Body of pancreas (tissue), 4 donors: ENCODE results near the gene NOLC1.

Source experiments
- CTCF ChIP-seq, 7 experiments: fragments of 450-650 bp in 4 of 7; fragments of 200-600 bp in 3 of 7; sonication (generic) in 3 of 7; IDR thresholded peaks; one replicate each; pipeline ENCODE4 v1.5.1; 2016 to 2019; ENCODE audit warnings: antibody characterized with exemption in 7 of 7
- POLR2A ChIP-seq, 3 donors: fragments of 450-650 bp; IDR thresholded peaks; one replicate each; pipeline ENCODE4 v1.6.1; 2016; ENCODE audit warnings: antibody characterized with exemption in 3 of 3, mild to moderate bottlenecking in 2 of 3

- no peak for TF ChIP-seq POLR2A (IDR thresholded peaks at IDR 0.05)
- no peak for TF ChIP-seq CTCF (IDR thresholded peaks at IDR 0.05)
Measured at GRCh38 chr10:102132193-102132562, 20.0 kb upstream of the NOLC1 start.
